H7 (cell line): Measurements from ENCODE around the gene KCNJ6. TPM values are rescaled to one million over a fixed set of nuclear protein-coding genes. Genes with fewer than 3 reads are reported as not detected.

Experiments
- DNase-seq: peaks from one replicate; pipeline ENCODE4 v3.0.0; 2012
- H3K27me3 ChIP-seq: 2 replicates; pipeline ENCODE4 v1.6.0; 2011; ENCODE audit warnings: mild to moderate bottlenecking, low read length; ENCODE audit not compliant: control insufficient read depth, insufficient read depth
- H3K36me3 ChIP-seq: replicated peaks from 2 replicates; pipeline ENCODE4 v1.5.1; 2011; ENCODE audit warnings: low read length; ENCODE audit not compliant: control insufficient read depth, insufficient read depth
- H3K4me3 ChIP-seq: 2 replicates; pipeline ENCODE4 v1.5.1; 2011; ENCODE audit warnings: low read depth, mild to moderate bottlenecking, control low read depth, low read length, moderate library complexity; ENCODE audit not compliant: insufficient read depth
- total RNA-seq: library from RNA; depleted of rRNA; stranded (reverse); fragments of >200 nt; shearing (Covaris generic); gene quantifications from 2 replicates; pipeline ENCODE4 v1.2.3, GENCODE V29; 2014

KCNJ6 gene
- total RNA-seq, 1 experiment from 2014 or later = not detected

GRCh38 chr21:37627074-37627473, 289.2 kb downstream of the KCNJ6 start:
- Histone ChIP-seq H3K36me3 (no peaks in the 10 kb centered on the region), H3K4me3 (no peak overlapping the region), H3K27me3 (no peaks in the 10 kb centered on the region)
- no peak for DNase-seq

DNA sequence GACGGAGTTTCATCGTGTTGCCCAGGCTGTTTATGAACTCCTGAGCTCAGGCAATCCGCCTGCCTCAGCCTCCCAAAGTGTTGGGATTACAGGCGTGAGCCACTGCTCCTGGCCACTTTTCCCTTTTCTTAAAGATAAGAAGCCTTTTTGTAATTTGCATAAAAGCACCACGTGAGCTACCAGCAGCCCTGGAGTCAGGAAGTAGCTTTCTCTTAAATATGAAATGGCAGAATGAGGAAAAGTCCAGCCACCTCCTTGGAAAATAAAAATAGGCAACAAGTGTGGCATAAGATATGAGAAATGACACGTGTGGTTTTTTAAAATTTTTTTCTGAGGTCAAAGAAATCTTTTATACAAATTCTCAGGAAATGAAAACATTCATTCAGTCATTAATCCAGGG, 289.9 kb downstream of the KCNJ6 start:
- no peaks in the 10 kb centered on the region for H3K36me3 ChIP-seq
- no peak for DNase-seq
- H3K27me3 ChIP-seq = no peaks in the 10 kb centered on the region
- no peak overlapping the region for H3K4me3 ChIP-seq

- Histone ChIP-seq H3K27me3 (no peaks in the 10 kb centered on the region), H3K4me3 (no peak overlapping the region), H3K36me3 (no peaks in the 10 kb centered on the region)
- DNase-seq = no peak
These were observed 292.6 kb downstream of the KCNJ6 start for GRCh38 chr21:37623689-37624088.

DNA sequence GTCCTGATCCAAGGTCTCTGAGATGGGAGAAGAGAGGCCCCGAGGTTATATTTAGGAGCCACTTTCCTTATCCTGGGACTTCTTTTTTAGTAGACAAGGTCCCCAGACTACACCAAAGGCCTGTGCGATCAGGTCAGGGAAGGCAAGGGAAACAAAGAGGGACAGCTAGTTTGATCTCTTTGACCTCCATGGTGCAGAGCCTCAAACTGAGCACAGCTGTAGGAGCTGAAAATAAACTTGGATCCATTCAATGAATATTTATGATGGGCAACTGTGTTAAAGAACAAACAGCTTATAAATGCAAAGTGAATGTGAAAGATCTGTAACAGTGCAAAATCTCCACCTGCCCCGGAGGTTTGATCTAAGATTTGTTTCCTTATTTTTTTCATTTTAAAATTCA, 293.1 kb downstream of the KCNJ6 start:
- Histone ChIP-seq H3K27me3 (no peaks in the 10 kb centered on the region), H3K36me3 (no peaks in the 10 kb centered on the region), H3K4me3 (no peak overlapping the region)
- no peak for DNase-seq

- Histone ChIP-seq H3K36me3 (no peaks in the 10 kb centered on the region), H3K4me3 (no peak overlapping the region), H3K27me3 (no peaks in the 10 kb centered on the region)
- DNase-seq = no peak
These were observed 293.5 kb downstream of the KCNJ6 start for GRCh38 chr21:37622755-37623154.

DNA sequence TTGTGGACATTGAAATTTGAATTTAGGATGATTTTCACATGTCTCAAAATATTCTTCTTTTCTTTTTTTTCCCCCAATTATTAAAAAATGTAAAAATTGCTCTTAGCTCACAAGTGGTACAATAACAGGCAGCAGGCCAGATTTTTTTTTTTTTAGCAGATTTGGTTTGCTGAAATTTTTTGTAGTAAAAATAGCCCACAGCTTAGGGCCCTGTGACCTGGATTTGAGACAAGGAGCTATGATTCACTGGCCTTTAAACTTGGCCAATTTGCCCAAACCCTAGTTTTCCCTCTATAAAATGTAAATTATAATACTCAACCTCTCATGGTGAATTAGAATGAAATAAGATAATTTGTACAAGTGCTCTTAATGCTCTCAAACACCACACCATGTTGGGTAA, 295.9 kb downstream of the KCNJ6 start:
- H3K36me3 ChIP-seq = no peaks in the 10 kb centered on the region
- DNase-seq = no peak
- H3K4me3 ChIP-seq = no peak overlapping the region
- H3K27me3 ChIP-seq = no peaks in the 10 kb centered on the region

DNA sequence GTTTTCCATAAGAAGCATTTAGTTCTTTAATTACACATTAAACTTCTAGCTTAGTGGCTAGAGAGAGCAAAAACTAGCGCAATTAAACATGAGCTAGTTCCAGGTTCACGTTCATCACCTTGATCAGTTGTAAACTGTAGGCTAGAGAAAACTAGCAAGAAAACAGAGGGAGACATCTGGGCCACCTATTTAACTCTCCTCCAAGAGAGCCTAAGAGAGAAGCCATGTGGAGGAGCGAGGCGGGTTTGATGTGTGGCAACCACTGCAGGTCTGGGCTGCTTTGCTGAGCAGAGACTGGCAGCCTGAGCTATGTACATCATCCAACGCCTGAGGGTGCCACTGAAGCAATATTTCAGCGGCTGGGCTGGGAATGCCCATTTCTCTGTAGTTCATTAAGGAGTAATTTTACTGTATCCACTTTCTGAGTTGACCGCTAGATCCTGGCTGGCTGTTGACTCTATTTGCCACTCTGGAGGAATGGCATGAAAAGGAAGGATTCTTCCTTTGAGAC, 296.7 kb downstream of the KCNJ6 start:
- no peaks in the 10 kb centered on the region for H3K36me3 ChIP-seq
- no peak overlapping the region for H3K4me3 ChIP-seq
- DNase-seq = no peak
- no peaks in the 10 kb centered on the region for H3K27me3 ChIP-seq

DNA sequence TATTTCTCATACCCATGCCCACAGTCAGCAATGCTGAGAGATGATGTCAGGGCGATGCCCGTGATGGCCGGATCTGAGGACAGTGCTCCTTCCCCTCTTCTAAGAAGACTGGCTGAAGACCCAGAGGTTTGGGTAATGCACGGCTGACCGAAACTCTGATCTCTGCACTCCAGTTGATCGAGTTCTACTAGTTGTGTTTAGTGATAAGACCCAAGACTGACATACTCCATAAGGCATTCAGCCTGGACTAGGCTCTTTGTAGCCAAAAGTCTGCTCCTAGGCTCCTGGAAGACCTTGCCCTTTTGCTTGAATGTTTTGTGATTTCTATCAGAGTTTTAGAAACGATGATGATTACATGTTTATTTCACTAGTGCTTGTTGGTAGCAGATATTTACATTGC, 298.2 kb downstream of the KCNJ6 start:
- Histone ChIP-seq H3K36me3 (no peaks in the 10 kb centered on the region), H3K4me3 (no peak overlapping the region), H3K27me3 (no peaks in the 10 kb centered on the region)
- no peak for DNase-seq

GRCh38 chr21:37615962-37616361, 300.3 kb downstream of the KCNJ6 start:
- Histone ChIP-seq H3K27me3 (no peaks in the 10 kb centered on the region), H3K4me3 (no peak overlapping the region), H3K36me3 (no peaks in the 10 kb centered on the region)
- no peak for DNase-seq

DNA sequence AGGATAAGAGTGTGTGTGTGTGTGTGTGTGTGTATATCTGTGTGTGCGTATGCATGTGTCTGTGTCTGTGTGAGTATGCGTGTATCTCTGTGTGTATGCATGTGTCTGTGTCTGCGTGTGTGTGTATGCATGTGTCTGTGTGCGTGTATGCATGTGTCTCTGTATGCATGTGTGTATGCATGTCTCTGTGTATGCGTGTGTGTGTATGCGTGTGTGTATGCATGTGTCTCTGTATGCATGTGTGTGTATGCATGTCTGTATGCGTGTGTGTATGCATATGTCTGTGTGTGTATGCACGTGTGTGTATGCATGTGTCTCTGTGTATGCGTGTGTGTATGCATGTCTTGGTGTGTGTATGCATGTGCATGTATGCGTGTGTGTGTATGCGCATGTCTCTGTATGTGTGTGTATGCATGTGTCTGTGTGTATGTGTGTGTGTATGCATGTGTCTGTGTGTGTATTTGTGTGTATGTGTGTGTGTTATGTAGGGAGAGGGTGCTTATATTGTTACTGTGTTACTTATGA, 301.8 kb downstream of the KCNJ6 start:
- Histone ChIP-seq H3K4me3 (no peak overlapping the region), H3K27me3 (no peaks in the 10 kb centered on the region)
- no peak for DNase-seq

GRCh38 chr21:37607081-37607480, 309.2 kb downstream of the KCNJ6 start:
- H3K4me3 ChIP-seq = no peak overlapping the region
- H3K27me3 ChIP-seq = no peaks in the 10 kb centered on the region
- no peaks in the 10 kb centered on the region for H3K36me3 ChIP-seq
- no peak for DNase-seq

More for the DNA sequence above, 301.8 kb downstream of the KCNJ6 start:
- no peaks in the 10 kb centered on the region for H3K36me3 ChIP-seq

GRCh38 chr21:37606549-37606948, 309.7 kb downstream of the KCNJ6 start:
- Histone ChIP-seq H3K36me3 (no peaks in the 10 kb centered on the region), H3K4me3 (no peak overlapping the region), H3K27me3 (no peaks in the 10 kb centered on the region)
- no peak for DNase-seq

GRCh38 chr21:37605006-37605405, 311.3 kb downstream of the KCNJ6 start:
- DNase-seq = no peak
- Histone ChIP-seq H3K27me3 (no peaks in the 10 kb centered on the region), H3K36me3 (no peaks in the 10 kb centered on the region), H3K4me3 (no peak overlapping the region)

- no peak for DNase-seq
- H3K36me3 ChIP-seq = no peaks in the 10 kb centered on the region
- no peaks in the 10 kb centered on the region for H3K27me3 ChIP-seq
- no peak overlapping the region for H3K4me3 ChIP-seq
These were observed 313.1 kb downstream of the KCNJ6 start for GRCh38 chr21:37603129-37603528.

GRCh38 chr21:37601915-37602314, 314.3 kb downstream of the KCNJ6 start:
- Histone ChIP-seq H3K36me3 (no peaks in the 10 kb centered on the region), H3K27me3 (no peaks in the 10 kb centered on the region), H3K4me3 (no peak overlapping the region)
- DNase-seq = no peak

DNA sequence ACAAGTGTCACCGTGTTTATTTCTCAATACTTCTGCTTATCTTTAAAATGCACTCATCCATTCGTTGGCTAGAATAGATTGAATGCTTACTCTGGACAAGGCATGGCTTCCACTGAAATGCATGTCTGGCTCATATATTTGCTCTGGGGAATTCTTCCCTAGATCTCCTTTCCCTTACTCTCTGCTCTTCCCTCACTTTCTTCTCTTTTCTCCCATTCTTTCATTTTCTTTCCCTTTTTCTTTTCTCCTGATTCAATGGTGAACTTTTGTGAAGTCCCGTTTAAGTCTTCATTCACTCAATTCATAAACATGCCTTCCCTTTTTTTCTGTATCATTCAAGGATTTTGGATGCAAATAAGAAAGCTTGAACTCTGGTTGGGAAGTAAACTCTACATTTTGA, 315.2 kb downstream of the KCNJ6 start:
- no peak for DNase-seq
- Histone ChIP-seq H3K27me3 (no peaks in the 10 kb centered on the region), H3K36me3 (no peaks in the 10 kb centered on the region), H3K4me3 (no peak overlapping the region)
